HepG2 (cell line): Measurements from ENCODE around the gene ZNF24. TPM values are rescaled to one million over a fixed set of nuclear protein-coding genes. Genes with fewer than 3 reads are reported as not detected.

Source experiments
- ATAC-seq: fragments of 200-7000 bp; cut with Tn5 transposase; 3 replicates; pipeline ENCODE4 v1.9.1; 2020; ENCODE audit warnings: mild to moderate bottlenecking, moderate library complexity
- Bru-seq: library from RNA; stranded (reverse); fragments of 400-500 nt; gene quantifications from one replicate; lab custom pipeline; 2021; lab: Mats Ljungman, UMichigan
- BruChase-seq, 2 experiments: library from RNA; stranded (reverse); fragments of 400-500 nt; gene quantifications; one replicate each; lab custom pipeline; 2021; lab: Mats Ljungman, UMichigan
- BruUV-seq: library from RNA; stranded (reverse); fragments of 400-500 nt; replicated peaks from 2 replicates; lab custom pipeline; 2021; lab: Mats Ljungman, UMichigan
- CTCF ChIA-PET: fragments of 300-600 bp; formaldehyde crosslinking; extraction: SDS; loops from one replicate; lab custom pipeline; 2021; ENCODE audit warnings: low total read pairs, inconsistent platforms, low intra/inter-chr PET ratio; lab: Yijun Ruan, JAX
- POLR2A ChIA-PET: fragments of 350-600 bp; sonication (Branson Sonifier 250); formaldehyde crosslinking; loops from one replicate; lab custom pipeline; 2020; ENCODE audit warnings: antibody characterized with exemption, inconsistent platforms; lab: Yijun Ruan, JAX
- DNase-seq: peaks from one replicate; pipeline ENCODE4 v3.0.0-alpha.2; 2015; ENCODE audit warnings: low spot score
- FAIRE-seq: peaks from 3 replicates; lab custom pipeline; 2011; peaks lifted over from hg19 to GRCh38; lab: Jason Lieb, UNC
- H2AFZ ChIP-seq: one replicate; pipeline ENCODE4 v1.6.1; 2011; ENCODE audit warnings: low read length, inconsistent platforms
- H3K27ac ChIP-seq: fragments of 300-600 bp; 3 replicates; pipeline ENCODE4 v1.8.0; 2011; ENCODE audit warnings: mixed run types, mild to moderate bottlenecking, mixed read lengths, low read length, inconsistent platforms; ENCODE audit not compliant: insufficient read depth; ENCODE audit errors: extremely low read length
- H3K27me3 ChIP-seq, 2 experiments: fragments of 200-600 bp in 1 of 2; 2 replicates in 1 of 2; 3 replicates in 1 of 2; pipeline versions ENCODE4 v1.6.0 to v1.8.0; 2011; ENCODE audit warnings: low read length in 2 of 2, mild to moderate bottlenecking in 2 of 2, moderate library complexity in 2 of 2, inconsistent platforms in 1 of 2; ENCODE audit not compliant: insufficient read depth in 2 of 2, control insufficient read depth in 1 of 2
- H3K36me3 ChIP-seq, 2 experiments: fragments of 200-600 bp in 1 of 2; replicated peaks in 1 of 2; 2 replicates in 1 of 2; 3 replicates in 1 of 2; pipeline versions ENCODE4 v1.5.1 to v1.8.0; 2011; ENCODE audit warnings: low read length in 2 of 2, inconsistent platforms in 1 of 2; ENCODE audit not compliant: insufficient read depth in 2 of 2, control insufficient read depth in 1 of 2
- H3K4me1 ChIP-seq: 2 replicates; pipeline ENCODE4 v1.5.1; 2012; ENCODE audit warnings: low read length, inconsistent platforms; ENCODE audit not compliant: insufficient read depth
- H3K4me2 ChIP-seq: 2 replicates; pipeline ENCODE4 v1.6.0; 2011; ENCODE audit warnings: low read depth, low read length, inconsistent platforms
- H3K4me3 ChIP-seq, 3 experiments: fragments of 200-600 bp in 1 of 3; sonication (generic), shearing (Covaris generic) in 1 of 3; replicated peaks in 1 of 3; 2 replicates each; pipeline ENCODE4 v1.5.1; 2011 to 2016; ENCODE audit warnings: low read length in 3 of 3, inconsistent platforms in 2 of 3, low read depth in 2 of 3, mild to moderate bottlenecking in 2 of 3, control low read depth in 1 of 3, mixed read lengths in 1 of 3; ENCODE audit not compliant: insufficient read depth in 1 of 3
- H3K79me2 ChIP-seq: one replicate; pipeline ENCODE4 v1.6.1; 2011; ENCODE audit warnings: low read length, inconsistent platforms; ENCODE audit not compliant: insufficient read depth
- H3K9ac ChIP-seq: 2 replicates; pipeline ENCODE4 v1.6.0; 2011; ENCODE audit warnings: mild to moderate bottlenecking, low read depth, low read length, inconsistent platforms; ENCODE audit not compliant: insufficient read depth
- H3K9me3 ChIP-seq: 2 replicates; pipeline ENCODE4 v1.5.1; 2012; ENCODE audit warnings: mild to moderate bottlenecking, low read length
- H4K20me1 ChIP-seq: 2 replicates; pipeline ENCODE4 v1.6.0; 2011; ENCODE audit warnings: inconsistent platforms, mild to moderate bottlenecking, low read length, moderate library complexity; ENCODE audit not compliant: insufficient read depth
- GZF1 ChIP-seq: sonication (generic); formaldehyde crosslinking; IDR thresholded peaks from 2 replicates; pipeline ENCODE4 v1.5.1; 2020; ENCODE audit warnings: mild to moderate bottlenecking, missing genetic modification reagents
- MEIS2 ChIP-seq: sonication (generic); formaldehyde crosslinking; IDR thresholded peaks from 2 replicates; pipeline ENCODE4 v1.9.0; 2021; ENCODE audit warnings: mild to moderate bottlenecking, missing genetic modification reagents
- SIN3A ChIP-seq: IDR thresholded peaks from 2 replicates; pipeline ENCODE4 v1.6.1; 2011; ENCODE audit warnings: low read depth, mild to moderate bottlenecking, control low read depth, low read length, borderline replicate concordance
- TBX2 ChIP-seq: sonication (generic); formaldehyde crosslinking; IDR thresholded peaks from 2 replicates; pipeline ENCODE4 v1.5.0; 2020; ENCODE audit warnings: missing genetic modification reagents, mild to moderate bottlenecking, borderline replicate concordance
- TRIM24 ChIP-seq: sonication (generic); formaldehyde crosslinking; IDR thresholded peaks from 2 replicates; pipeline ENCODE4 v1.8.0; 2022; ENCODE audit warnings: mild to moderate bottlenecking, missing genetic modification reagents
- ZNF17 ChIP-seq: sonication (generic); formaldehyde crosslinking; IDR thresholded peaks from 2 replicates; pipeline ENCODE4 v1.5.0; 2020; ENCODE audit warnings: mild to moderate bottlenecking, missing genetic modification reagents
- ZNF781 ChIP-seq: sonication (generic); formaldehyde crosslinking; IDR thresholded peaks from 2 replicates; pipeline ENCODE4 v1.5.1; 2020; ENCODE audit warnings: borderline replicate concordance, mild to moderate bottlenecking, missing genetic modification reagents; ENCODE audit errors: not compliant biosample characterization
- WGBS: methylation state at CpG from one replicate; pipeline ENCODE4 v1.1.6; 2017; ENCODE audit warnings: low lambda C conversion rate; 5-methylcytosine and 5-hydroxymethylcytosine counted together
- in situ Hi-C: cut with HindIII; loops from 2 replicates; pipeline ENCODE4 v1.10.0; 2017; ENCODE audit warnings: low pct_unique_long_range_greater_than_20kb; ENCODE audit not compliant: extremely low pct_ligation_motif_present
- intact Hi-C: fragments of 100-400 bp; cut with micrococcal nuclease; formaldehyde crosslinking; loops from one replicate; pipeline ENCODE4 v1.10.0; 2022; ENCODE audit not compliant: unreplicated experiment
- long read RNA-seq, 2 experiments: library from RNA in 1 of 2; library from polyadenylated mRNA in 1 of 2; stranded (forward) in 1 of 2; unstranded in 1 of 2; transcript quantifications; one replicate each; pipeline ENCODE4 v2.0.0, GENCODE V29; 2019 to 2022
- polyA minus RNA-seq, 3 experiments: library from RNA; depleted of rRNA, polyadenylated mRNA; stranded (reverse); fragments of >200 nt; gene quantifications; 2 replicates each; pipeline ENCODE4 v1.2.3, GENCODE V29; 2011; ENCODE audit warnings: low replicate concordance in 1 of 3
- polyA plus RNA-seq, 8 experiments: library from polyadenylated mRNA; depleted of rRNA in 3 of 8; stranded (reverse) in 7 of 8; unstranded in 1 of 8; fragments of >200 nt; fragmentation: Illumina TruSeq in 4 of 8; extraction: Trizol in 4 of 8; gene quantifications; 2 replicates each; pipeline versions ENCODE4 v1.2.1 to v1.2.3, GENCODE V29; 2011 to 2016; ENCODE audit warnings: low read depth in 4 of 8, missing spikeins in 1 of 8, mixed read lengths in 1 of 8; ENCODE audit not compliant: insufficient read depth in 1 of 8
- total RNA-seq, 5 experiments: library from RNA; depleted of rRNA; stranded (reverse); fragments of >200 nt; fragmentation: Illumina TruSeq; extraction: Trizol; gene quantifications; 2 replicates each; pipeline ENCODE4 v1.2.3, GENCODE V29; 2016; ENCODE audit warnings: low read depth in 1 of 5
- TF ChIP-seq, protein P1 (sequence below): sonication (generic); formaldehyde crosslinking; IDR thresholded peaks from 2 replicates; pipeline ENCODE4 v1.4.0; 2020; ENCODE audit warnings: missing genetic modification reagents
- TF ChIP-seq, protein P2 (sequence below): sonication (generic); formaldehyde crosslinking; IDR thresholded peaks from 2 replicates; pipeline ENCODE4 v1.4.0; 2020; ENCODE audit warnings: missing genetic modification reagents
- TF ChIP-seq, protein P3 (sequence below): sonication (generic); formaldehyde crosslinking; IDR thresholded peaks from 2 replicates; pipeline ENCODE4 v1.4.0; 2020; ENCODE audit warnings: mild to moderate bottlenecking, missing genetic modification reagents
- TF ChIP-seq, protein P4 (sequence below): sonication (generic); formaldehyde crosslinking; IDR thresholded peaks from 2 replicates; pipeline ENCODE4 v1.4.0; 2020; ENCODE audit warnings: missing genetic modification reagents, borderline replicate concordance

Gene ZNF24
- total RNA-seq (2016; rRNA removed; fragmentation: Illumina TruSeq; extraction: Trizol) (41.1 and 79.4 TPM in 2 replicates), polyA plus RNA-seq (2011; rRNA removed) (15.3 and 19.5 TPM in 2 replicates), polyA minus RNA-seq (2011; rRNA and poly(A)+ RNA removed; ENCODE audit: low replicate concordance) (21.1 and 37.0 TPM in 2 replicates), Bru-seq, nascent RNA (percentile 99 among the genes with signal in this experiment), BruChase-seq, experiment 1, labeled RNA remaining after a 6-hour chase (percentile 99 among the genes with signal in this experiment), BruChase-seq, experiment 2, labeled RNA remaining after a 2-hour chase (percentile 100 among the genes with signal in this experiment)
- 3.0 and 3.5 TPM in 2 replicates for total RNA-seq (2016; cell fraction: cytosol; rRNA removed; fragmentation: Illumina TruSeq; extraction: Trizol; ENCODE audit: low read depth)
- total RNA-seq (2016; cell fraction: insoluble cytoplasmic fraction; rRNA removed; fragmentation: Illumina TruSeq; extraction: Trizol), result 42.2 and 74.3 TPM in 2 replicates
- 14.5 and 17.5 TPM in 2 replicates for total RNA-seq (2016; cell fraction: membrane; rRNA removed; fragmentation: Illumina TruSeq; extraction: Trizol)
- total RNA-seq (2016; cell fraction: nucleus; rRNA removed; fragmentation: Illumina TruSeq; extraction: Trizol), result 38.9 and 40.1 TPM in 2 replicates
- 6.8 and 11.2 TPM in 2 replicates for polyA plus RNA-seq (2011; cell fraction: cytosol; rRNA removed)
- polyA plus RNA-seq (2011; cell fraction: nucleus; rRNA removed), result 16.1 and 19.5 TPM in 2 replicates
- 20.6 and 22.9 TPM in 2 replicates for polyA plus RNA-seq (2012)
- polyA plus RNA-seq (2016; cell fraction: cytosol; fragmentation: Illumina TruSeq; extraction: Trizol; ENCODE audit: low read depth), result 1.2 and 1.3 TPM in 2 replicates
- 47.3 and 52.5 TPM in 2 replicates for polyA plus RNA-seq (2016; cell fraction: insoluble cytoplasmic fraction; fragmentation: Illumina TruSeq; extraction: Trizol; ENCODE audit: low read depth)
- 4.5 and 5.5 TPM in 2 replicates for polyA plus RNA-seq (2016; cell fraction: membrane; fragmentation: Illumina TruSeq; extraction: Trizol; ENCODE audit: low read depth)
- polyA plus RNA-seq (2016; cell fraction: nucleus; fragmentation: Illumina TruSeq; extraction: Trizol; ENCODE audit: insufficient read depth, low read depth), result 35.4 and 37.7 TPM in 2 replicates
- 18.9 and 21.4 TPM in 2 replicates for polyA minus RNA-seq (2011; cell fraction: cytosol; rRNA and poly(A)+ RNA removed)
- 58.4 and 65.5 TPM in 2 replicates for polyA minus RNA-seq (2011; cell fraction: nucleus; rRNA and poly(A)+ RNA removed)
- long read RNA-seq, experiment 1, full-length matches to known transcripts, result 40 of 52 reads
- long read RNA-seq, experiment 1, partial matches to known transcripts, result 5 of 52 reads
- long read RNA-seq, experiment 1, other reads (novel, unspliced or antisense), result 7 of 52 reads
- long read RNA-seq, experiment 2, partial matches to known transcripts, result 0 of 73 reads
- long read RNA-seq, experiment 2, other reads (novel, unspliced or antisense), result 73 of 73 reads

DNA sequence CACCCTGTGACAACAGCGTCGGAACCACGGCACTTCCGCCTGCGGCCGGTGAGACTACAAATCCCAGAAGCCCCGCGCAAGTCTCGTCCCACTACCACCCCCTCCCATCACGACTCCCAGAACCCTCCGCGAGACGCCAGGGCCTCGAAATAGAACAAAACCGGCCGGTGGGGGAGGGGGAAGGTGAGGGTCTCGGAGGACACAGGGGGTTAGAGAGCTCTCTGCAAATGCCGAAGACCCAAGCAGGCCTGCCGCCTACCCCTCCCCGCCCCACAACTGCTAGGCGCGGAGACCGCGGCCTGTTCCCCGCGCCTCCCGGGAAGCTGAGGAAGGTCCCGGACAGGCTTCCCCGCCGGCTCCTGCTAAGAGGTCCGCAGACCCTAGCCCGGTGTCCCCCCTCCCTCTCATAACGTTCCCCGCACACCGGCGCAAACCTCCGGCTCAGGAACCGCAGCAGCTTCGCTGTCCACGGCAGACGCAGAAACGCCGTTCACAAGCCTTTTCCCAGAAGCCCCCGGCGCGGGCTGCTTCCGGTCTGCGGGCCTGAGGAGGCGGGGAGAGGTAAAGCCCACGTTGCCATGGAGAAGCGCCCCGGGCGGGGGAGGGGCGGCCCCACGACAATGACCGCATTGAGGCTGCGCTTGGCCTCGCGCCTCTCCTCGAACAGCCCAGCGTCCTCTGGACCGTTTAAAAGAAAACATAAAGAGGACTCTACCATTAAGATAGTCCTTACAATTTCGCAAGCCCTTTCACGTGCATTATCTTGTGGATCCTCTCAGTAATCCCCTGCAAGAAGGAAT lies at the start of gene ZNF24:
Gene ZNF24, minus strand, starts transcription at position 485 of the 800 bp plus-strand sequence. CDS start 3,770 bp downstream, outside the sequence.
- in situ Hi-C loops, result no loop called here
- TF ChIP-seq SIN3A (peak; percentile 73; the same call in 1 of the 2 replicates), GZF1 (CRISPR knock-in tag) (no peak), ZNF781 (CRISPR knock-in tag) (peak; percentile 84), ZNF17 (CRISPR knock-in tag) (no peak), TBX2 (CRISPR knock-in tag) (peak; percentile 62; the same call in 1 of the 2 replicates), TRIM24 (no peak), MEIS2 (CRISPR knock-in tag) (peak; percentile 44; the same call in 1 of the 2 replicates)
- TF ChIP-seq, protein P1, sequence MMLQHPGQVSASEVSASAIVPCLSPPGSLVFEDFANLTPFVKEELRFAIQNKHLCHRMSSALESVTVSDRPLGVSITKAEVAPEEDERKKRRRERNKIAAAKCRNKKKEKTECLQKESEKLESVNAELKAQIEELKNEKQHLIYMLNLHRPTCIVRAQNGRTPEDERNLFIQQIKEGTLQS (CRISPR knock-in tag), result no peak; the same call in 1 of the 2 replicates
- TF ChIP-seq, protein P2, sequence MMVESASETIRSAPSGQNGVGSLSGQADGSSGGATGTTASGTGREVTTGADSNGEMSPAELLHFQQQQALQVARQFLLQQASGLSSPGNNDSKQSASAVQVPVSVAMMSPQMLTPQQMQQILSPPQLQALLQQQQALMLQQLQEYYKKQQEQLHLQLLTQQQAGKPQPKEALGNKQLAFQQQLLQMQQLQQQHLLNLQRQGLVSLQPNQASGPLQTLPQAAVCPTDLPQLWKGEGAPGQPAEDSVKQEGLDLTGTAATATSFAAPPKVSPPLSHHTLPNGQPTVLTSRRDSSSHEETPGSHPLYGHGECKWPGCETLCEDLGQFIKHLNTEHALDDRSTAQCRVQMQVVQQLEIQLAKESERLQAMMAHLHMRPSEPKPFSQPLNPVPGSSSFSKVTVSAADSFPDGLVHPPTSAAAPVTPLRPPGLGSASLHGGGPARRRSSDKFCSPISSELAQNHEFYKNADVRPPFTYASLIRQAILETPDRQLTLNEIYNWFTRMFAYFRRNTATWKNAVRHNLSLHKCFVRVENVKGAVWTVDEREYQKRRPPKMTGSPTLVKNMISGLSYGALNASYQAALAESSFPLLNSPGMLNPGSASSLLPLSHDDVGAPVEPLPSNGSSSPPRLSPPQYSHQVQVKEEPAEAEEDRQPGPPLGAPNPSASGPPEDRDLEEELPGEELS (CRISPR knock-in tag), result peak; percentile 65
- TF ChIP-seq, protein P3, sequence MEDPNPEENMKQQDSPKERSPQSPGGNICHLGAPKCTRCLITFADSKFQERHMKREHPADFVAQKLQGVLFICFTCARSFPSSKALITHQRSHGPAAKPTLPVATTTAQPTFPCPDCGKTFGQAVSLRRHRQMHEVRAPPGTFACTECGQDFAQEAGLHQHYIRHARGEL, result 0 out of 2 replicates have a peak, but pooled peaks have one; percentile 9
- TF ChIP-seq, protein P4, sequence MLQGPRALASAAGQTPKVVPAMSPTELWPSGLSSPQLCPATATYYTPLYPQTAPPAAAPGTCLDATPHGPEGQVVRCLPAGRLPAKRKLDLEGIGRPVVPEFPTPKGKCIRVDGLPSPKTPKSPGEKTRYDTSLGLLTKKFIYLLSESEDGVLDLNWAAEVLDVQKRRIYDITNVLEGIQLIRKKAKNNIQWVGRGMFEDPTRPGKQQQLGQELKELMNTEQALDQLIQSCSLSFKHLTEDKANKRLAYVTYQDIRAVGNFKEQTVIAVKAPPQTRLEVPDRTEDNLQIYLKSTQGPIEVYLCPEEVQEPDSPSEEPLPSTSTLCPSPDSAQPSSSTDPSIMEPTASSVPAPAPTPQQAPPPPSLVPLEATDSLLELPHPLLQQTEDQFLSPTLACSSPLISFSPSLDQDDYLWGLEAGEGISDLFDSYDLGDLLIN (CRISPR knock-in tag), result peak; percentile 59; the same call in 1 of the 2 replicates

More for the DNA sequence above, at the start of gene ZNF24:
- Histone ChIP-seq H2AFZ (peak within 1 kb of the TSS; percentile 32), H4K20me1 (peaks cover 34% of the 10 kb centered on the region), H3K4me1 (peaks cover 56% of the 10 kb centered on the region), H3K36me3 (peaks cover 12 to 17% of the 10 kb centered on the region in 2 experiments), H3K9me3 (no peaks in the 10 kb centered on the region), H3K79me2 (peaks cover 46% of the 10 kb centered on the region), H3K27ac (peak within 1 kb of the TSS; percentile 98), H3K4me3 (peak within 1 kb of the TSS; percentile 91 to 93 (median 92)), H3K9ac (peak within 1 kb of the TSS; percentile 100), H3K4me2 (peak within 1 kb of the TSS; percentile 88), H3K27me3 (no peaks in the 10 kb centered on the region)
- DNase-seq (peak; percentile 91), FAIRE-seq (peak; percentile 79), ATAC-seq (peak; percentile 93)
- ChIA-PET POLR2A (interaction anchor here (1.2 to 4.0 kb wide), 7 partner anchors 9 to 303 kb away, joined by 3 to 44 read pairs (median 13); partner anchors contain the start of genes INO80C, MAPRE2, ZNF396 and ZNF397), CTCF (no interaction called here)
- BruUV-seq, result no TSS peak
- intact Hi-C loops, result loop anchor here (2.0 kb wide), 1 partner anchor 53 kb away; the partner anchor contains the start of gene ZSCAN30
- 2% methylated on average over 24 of the region's 64 CpGs for WGBS
